ENCODE data around the gene GPR146. TPM values are rescaled to one million over a fixed set of nuclear protein-coding genes. Genes with fewer than 3 reads are reported as not detected.
A peak's percentile ranks its signal among the peaks of the same experiment; 100 is the strongest.

GPR146 gene
- total RNA-seq, 4 donors from 2014 or later, result 8.7 to 49.4 (median 32.7) TPM

DNA sequence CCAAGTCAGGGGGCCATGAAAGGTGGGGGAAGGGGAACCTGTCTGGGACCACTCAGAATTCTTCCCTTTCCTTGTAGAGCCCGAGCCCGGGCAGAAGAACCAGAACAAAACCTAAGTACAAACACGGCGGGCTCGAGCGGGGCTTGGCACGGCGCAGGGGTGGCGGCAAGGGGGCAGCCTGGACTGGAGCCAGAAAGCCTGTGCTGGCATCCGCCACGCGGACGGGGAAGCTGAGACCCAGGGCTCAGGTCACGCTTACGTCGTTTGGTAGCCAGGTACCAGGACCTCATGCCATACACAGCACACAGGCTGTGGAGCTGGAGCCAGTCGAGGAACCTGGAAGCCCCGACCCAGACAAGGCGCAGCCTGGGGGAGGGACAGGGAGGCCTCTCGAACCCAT, 37.0 kb downstream of the GPR146 start:
- Histone ChIP-seq H3K27ac (no peak overlapping the region), H3K27me3 (no peaks in the 10 kb centered on the region), H3K9me3 (no peaks in the 10 kb centered on the region), H3K36me3 (no peaks in the 10 kb centered on the region), H3K4me1 (peaks cover under 1% of the 10 kb centered on the region in 2 donors), H3K4me3 (replicated peaks in 1 of 3) (no peak overlapping the region)
- DNase-seq, result no peak
- TF ChIP-seq POLR2A (IDR thresholded peaks at IDR 0.05), result no peak
- TF ChIP-seq, protein P1, sequence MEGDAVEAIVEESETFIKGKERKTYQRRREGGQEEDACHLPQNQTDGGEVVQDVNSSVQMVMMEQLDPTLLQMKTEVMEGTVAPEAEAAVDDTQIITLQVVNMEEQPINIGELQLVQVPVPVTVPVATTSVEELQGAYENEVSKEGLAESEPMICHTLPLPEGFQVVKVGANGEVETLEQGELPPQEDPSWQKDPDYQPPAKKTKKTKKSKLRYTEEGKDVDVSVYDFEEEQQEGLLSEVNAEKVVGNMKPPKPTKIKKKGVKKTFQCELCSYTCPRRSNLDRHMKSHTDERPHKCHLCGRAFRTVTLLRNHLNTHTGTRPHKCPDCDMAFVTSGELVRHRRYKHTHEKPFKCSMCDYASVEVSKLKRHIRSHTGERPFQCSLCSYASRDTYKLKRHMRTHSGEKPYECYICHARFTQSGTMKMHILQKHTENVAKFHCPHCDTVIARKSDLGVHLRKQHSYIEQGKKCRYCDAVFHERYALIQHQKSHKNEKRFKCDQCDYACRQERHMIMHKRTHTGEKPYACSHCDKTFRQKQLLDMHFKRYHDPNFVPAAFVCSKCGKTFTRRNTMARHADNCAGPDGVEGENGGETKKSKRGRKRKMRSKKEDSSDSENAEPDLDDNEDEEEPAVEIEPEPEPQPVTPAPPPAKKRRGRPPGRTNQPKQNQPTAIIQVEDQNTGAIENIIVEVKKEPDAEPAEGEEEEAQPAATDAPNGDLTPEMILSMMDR (IDR thresholded peaks at IDR 0.05), result no peak
- intact Hi-C loops (cut with DNase I), result no loop called here
- WGBS, 2 donors, result 85 to 92% methylated on average over 18 to 19 of the region's 20 CpGs

DNA sequence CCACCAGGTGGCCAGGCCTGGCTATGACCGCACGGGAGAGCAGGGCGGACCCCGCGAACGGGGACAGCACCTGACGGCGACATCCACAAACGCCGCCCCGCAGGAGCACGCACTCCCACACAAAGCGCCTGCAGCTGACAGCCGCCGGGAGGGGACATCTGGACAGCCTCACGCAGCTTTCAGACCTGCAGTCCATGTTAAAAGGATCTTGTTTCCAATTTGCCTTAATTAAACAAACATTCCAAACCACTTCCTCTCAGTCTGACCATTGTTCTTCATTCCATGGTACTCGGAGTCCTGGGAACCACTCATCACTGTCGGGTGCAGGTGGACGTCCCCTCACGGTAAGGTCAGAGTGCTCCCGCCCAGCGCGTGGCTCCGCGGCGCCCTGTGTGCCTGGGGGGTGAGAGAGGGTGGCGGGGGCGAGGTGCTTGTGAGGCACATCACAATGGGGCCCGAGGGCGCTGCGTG, 37.6 kb downstream of the GPR146 start:
- no peak overlapping the region for H3K27ac ChIP-seq
- peaks cover 6% of the 10 kb centered on the region in 2 donors for H3K4me1 ChIP-seq
- intact Hi-C loops (cut with DNase I), result no loop called here
- no peak overlapping the region for H3K4me3 ChIP-seq (replicated peaks in 1 of 3)
- no peak for DNase-seq
- TF ChIP-seq, protein P1 (IDR thresholded peaks at IDR 0.05), result no peak
- no peak for TF ChIP-seq POLR2A (IDR thresholded peaks at IDR 0.05)
- 72 to 77% methylated on average over 27 to 31 of the region's 31 CpGs for WGBS, 2 donors
- H3K36me3 ChIP-seq, result no peaks in the 10 kb centered on the region
- H3K9me3 ChIP-seq, result no peaks in the 10 kb centered on the region
- H3K27me3 ChIP-seq, result no peaks in the 10 kb centered on the region

DNA sequence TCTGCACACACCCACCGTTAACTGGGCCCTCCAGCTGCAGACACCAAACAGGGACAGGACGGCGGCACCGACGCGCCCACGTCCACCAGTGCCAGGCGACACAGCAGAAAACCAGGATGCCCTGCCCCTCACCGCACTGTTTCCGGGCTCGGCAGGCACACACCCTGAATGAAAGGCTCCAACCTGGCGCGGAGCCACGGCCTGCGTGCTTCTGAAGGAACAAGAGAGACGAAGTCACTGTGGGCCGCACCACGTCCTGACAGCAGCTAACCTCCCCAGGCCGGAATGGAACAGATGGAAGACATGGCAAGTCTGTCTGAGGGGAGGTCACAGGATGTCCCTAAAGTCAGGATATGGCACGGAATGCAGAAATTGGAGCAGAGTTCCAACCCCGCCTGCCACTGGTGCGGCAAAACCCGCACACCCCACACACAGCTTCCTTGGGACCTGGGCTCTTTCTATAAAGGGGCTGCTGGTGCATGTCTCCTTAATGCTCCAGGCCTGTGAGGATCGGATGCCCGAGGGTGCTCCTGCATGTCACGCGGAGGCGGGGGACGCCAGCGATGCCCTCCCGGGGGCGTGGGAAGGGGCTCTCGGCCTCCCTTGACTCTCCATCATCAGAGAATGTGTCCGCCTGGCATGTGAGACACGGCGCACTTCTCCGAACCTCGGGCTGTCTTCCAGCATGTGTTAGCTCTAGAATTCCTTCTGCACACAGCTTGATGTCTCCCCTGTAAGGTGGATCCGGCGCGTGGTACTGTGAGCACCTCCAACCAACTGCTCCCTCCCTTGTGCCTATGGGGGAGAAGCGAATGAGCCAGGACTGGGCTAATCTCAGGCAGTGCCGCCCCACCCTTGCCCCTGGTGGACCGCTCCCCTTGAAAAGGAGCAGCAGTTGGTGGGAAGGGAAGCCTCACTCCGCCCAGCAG, 39.6 kb downstream of the GPR146 start:
- DNase-seq, result no peak
- H3K4me1 ChIP-seq, result peaks cover 24 to 27% of the 10 kb centered on the region in 2 donors
- 78 to 84% methylated on average over 35 to 42 of the region's 45 CpGs for WGBS, 2 donors
- no peaks in the 10 kb centered on the region for H3K36me3 ChIP-seq
- no peak for TF ChIP-seq POLR2A (IDR thresholded peaks at IDR 0.05)
- no peaks in the 10 kb centered on the region for H3K27me3 ChIP-seq
- intact Hi-C loops (cut with DNase I), result no loop called here
- no peaks in the 10 kb centered on the region for H3K9me3 ChIP-seq
- H3K4me3 ChIP-seq (replicated peaks in 1 of 3), result no peak overlapping the region
- no peak overlapping the region for H3K27ac ChIP-seq

DNA sequence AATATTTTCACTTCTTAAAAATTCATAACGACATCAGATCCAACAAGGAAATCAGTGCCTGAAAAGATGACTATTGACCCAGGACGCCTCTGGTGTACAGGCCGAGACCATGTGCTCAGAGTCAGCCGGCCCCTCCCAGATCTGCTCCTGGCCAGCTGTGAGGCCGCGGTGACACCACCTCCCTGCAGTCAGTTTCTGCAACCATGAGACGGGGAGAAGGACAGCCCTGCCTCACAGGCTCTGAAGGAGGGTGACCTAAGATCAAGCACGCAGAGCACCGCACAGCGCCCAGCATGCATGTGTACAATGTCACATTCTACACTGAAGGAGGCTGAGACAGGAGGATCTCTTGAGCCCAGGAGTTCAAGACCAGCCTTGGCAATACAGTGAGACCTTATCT, 40.9 kb downstream of the GPR146 start:
- H3K4me3 ChIP-seq (replicated peaks in 1 of 3), result no peak overlapping the region
- TF ChIP-seq, protein P1 (IDR thresholded peaks at IDR 0.05), result no peak
- no peak for TF ChIP-seq POLR2A (IDR thresholded peaks at IDR 0.05)
- no peaks in the 10 kb centered on the region for H3K27me3 ChIP-seq
- H3K36me3 ChIP-seq, result no peaks in the 10 kb centered on the region
- DNase-seq, result no peak
- intact Hi-C loops (cut with DNase I), result loop anchor here (5.0 kb wide), 1 partner anchor 37 kb away; no protein-coding TSS in a partner anchor
- WGBS, 2 donors, result 87 to 95% methylated on average over 10 of the region's 10 CpGs
- peaks cover 28% of the 10 kb centered on the region in 2 donors for H3K4me1 ChIP-seq
- H3K27ac ChIP-seq, result no peak overlapping the region
- no peaks in the 10 kb centered on the region for H3K9me3 ChIP-seq

DNA sequence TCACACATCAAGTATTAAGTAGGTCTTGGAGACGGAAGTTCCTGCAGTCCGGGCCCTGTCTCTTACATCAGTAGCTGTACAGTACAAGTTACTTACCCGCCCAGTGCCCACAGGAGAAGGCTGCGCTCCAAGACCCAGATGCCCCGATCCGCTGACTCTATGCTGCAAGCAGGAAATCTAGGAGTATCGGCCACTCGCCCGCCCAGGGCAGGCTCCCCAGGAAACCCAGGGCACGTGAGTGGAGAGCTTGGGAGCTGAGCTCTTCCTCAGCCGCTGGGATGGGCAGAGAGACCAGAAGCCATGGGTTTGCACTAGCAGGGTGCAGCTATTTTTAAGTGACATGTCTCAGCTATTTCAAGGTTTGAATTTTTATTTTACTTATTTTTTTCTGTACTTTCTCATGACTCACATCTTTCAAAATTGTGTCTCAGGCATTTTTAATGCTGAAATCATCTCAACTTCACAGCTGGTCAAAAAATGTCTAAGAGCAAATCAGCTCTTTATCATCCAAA, 41.6 kb downstream of the GPR146 start:
- peak overlapping the region in 1 of 3 donors; percentile 79 for H3K27ac ChIP-seq
- WGBS, 2 donors, result 88 to 94% methylated on average over 11 of the region's 11 CpGs
- no peaks in the 10 kb centered on the region for H3K36me3 ChIP-seq
- intact Hi-C loops (cut with DNase I), result loop anchor here (5.0 kb wide), 1 partner anchor 36 kb away; no protein-coding TSS in a partner anchor
- no peak for TF ChIP-seq POLR2A (IDR thresholded peaks at IDR 0.05)
- no peak overlapping the region for H3K4me3 ChIP-seq (replicated peaks in 1 of 3)
- no peaks in the 10 kb centered on the region for H3K27me3 ChIP-seq
- H3K4me1 ChIP-seq, result peaks cover 28% of the 10 kb centered on the region in 2 donors
- no peak for DNase-seq
- no peaks in the 10 kb centered on the region for H3K9me3 ChIP-seq

All from thyroid gland (tissue), 4 donors.